K562 (cell line): ENCODE results near the gene ENTPD3. TPM values are rescaled to one million over a fixed set of nuclear protein-coding genes. Genes with fewer than 3 reads are reported as not detected.
A peak's percentile ranks its signal among the peaks of the same experiment; 100 is the strongest.

Experiments
- CREM ChIP-seq: IDR thresholded peaks from 2 replicates; pipeline ENCODE4 v1.6.1; 2014; ENCODE audit warnings: antibody characterized with exemption, low read depth
- FOXJ2 ChIP-seq: fragments of 200-800 bp; sonication (Bioruptor generic); IDR thresholded peaks from 2 replicates; pipeline ENCODE4 v1.6.1; 2016; ENCODE audit warnings: missing genetic modification characterization, missing compliant biosample characterization
- HNRNPH1 ChIP-seq: fragments of 200-400 bp; formaldehyde crosslinking; optimal IDR thresholded peaks from 2 replicates; pipeline ENCODE3; 2017; ENCODE audit warnings: low read depth, mild to moderate bottlenecking, low read length, moderate library complexity
- SAFB ChIP-seq: fragments of 200-400 bp; formaldehyde crosslinking; IDR thresholded peaks from 2 replicates; pipeline ENCODE4 v1.6.1; 2017; ENCODE audit warnings: low read depth, low read length, borderline replicate concordance
- SAFB2 ChIP-seq: fragments of 200-400 bp; formaldehyde crosslinking; IDR thresholded peaks from 2 replicates; pipeline ENCODE4 v1.6.1; 2018; ENCODE audit warnings: borderline replicate concordance, low read length, low read depth, moderate library complexity; ENCODE audit not compliant: severe bottlenecking
- SMARCA5 ChIP-seq: fragments of 450-650 bp; IDR thresholded peaks from 2 replicates; pipeline ENCODE4 v1.6.1; 2016
- ZNF146 ChIP-seq: IDR thresholded peaks from one replicate; pipeline ENCODE4 v1.6.1; 2018; ENCODE audit warnings: missing compliant biosample characterization; ENCODE audit not compliant: unreplicated experiment
- ZNF3 ChIP-seq: fragments of 250-450 bp; sonication (Bioruptor Pico); IDR thresholded peaks from 2 replicates; pipeline ENCODE4 v1.5.0; 2021; ENCODE audit warnings: mild to moderate bottlenecking, moderate library complexity
- polyA plus RNA-seq, 8 experiments: library from polyadenylated mRNA; depleted of rRNA in 4 of 8; stranded (reverse) in 5 of 8; unstranded in 3 of 8; fragments of >200 nt; fragmentation: Nextera tagmentation in 2 of 8; fragmentation: Illumina TruSeq in 1 of 8; extraction: Ambion mirVana in 2 of 8; extraction: Trizol in 1 of 8; gene quantifications; 2 replicates each; pipeline versions ENCODE4 v1.2.1 to v1.2.3, GENCODE V29; 2011 to 2014; ENCODE audit warnings: inconsistent platforms in 1 of 8, missing spikeins in 1 of 8
- total RNA-seq, 7 experiments: library from RNA; depleted of rRNA in 6 of 7; stranded (reverse); fragments of >200 nt in 6 of 7; fragmentation: Illumina TruSeq in 2 of 7; extraction: Trizol in 2 of 7; gene quantifications; 2 replicates each; pipeline versions ENCODE4 v1.2.1 to v1.2.3, GENCODE V29; 2011 to 2021; ENCODE audit warnings: low replicate concordance in 1 of 7
- TF ChIP-seq, protein P1 (sequence below): fragments of 450-650 bp; IDR thresholded peaks from 2 replicates; pipeline ENCODE4 v1.6.1; 2016; ENCODE audit warnings: mild to moderate bottlenecking, moderate library complexity
- TF ChIP-seq, protein P2 (sequence below): fragments of 250-450 bp; sonication (Bioruptor Pico); IDR thresholded peaks from 2 replicates; pipeline ENCODE4 v1.5.1; 2021; ENCODE audit warnings: mild to moderate bottlenecking
- TF ChIP-seq, protein P3 (sequence below): fragments of 250-450 bp; sonication (Bioruptor Pico); IDR thresholded peaks from 2 replicates; pipeline ENCODE4 v1.9.0; 2021; ENCODE audit warnings: mild to moderate bottlenecking
- TF ChIP-seq, protein P4 (sequence below): fragments of 250-450 bp; sonication (Bioruptor Pico); IDR thresholded peaks from 2 replicates; pipeline ENCODE4 v1.8.0; 2022; ENCODE audit warnings: moderate library complexity, mild to moderate bottlenecking, inconsistent platforms
- TF ChIP-seq, protein P5 (sequence below): sonication (generic); formaldehyde crosslinking; IDR thresholded peaks from 2 replicates; pipeline ENCODE4 v1.8.1; 2023; ENCODE audit warnings: mild to moderate bottlenecking, missing genetic modification reagents

Gene ENTPD3
- total and polyA plus RNA-seq, 9 of the 15 experiments (the other 6 are each of a cell fraction or from before 2014, with no cell fraction given) = 0.23 to 2.1 (median 0.58) TPM

DNA sequence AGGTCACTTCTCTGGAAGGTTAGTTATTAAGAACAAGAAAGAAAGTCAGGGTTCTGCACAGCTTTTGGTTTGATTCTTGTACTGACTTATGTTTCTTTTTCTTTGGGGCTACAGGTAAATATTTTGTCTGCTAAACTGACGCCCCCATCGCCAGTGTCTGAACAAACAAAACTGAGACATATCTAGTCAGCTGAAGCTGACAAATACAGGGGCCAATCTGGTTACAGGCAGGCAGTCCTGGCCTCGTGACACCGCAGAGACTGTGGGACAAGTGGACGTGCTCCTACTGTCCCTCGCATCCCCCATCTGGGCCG is 65.5 kb downstream of the ENTPD3 start (continued):
- TF ChIP-seq ZNF146 (CRISPR knock-in tag) (no peak), FOXJ2 (tag) (no peak), ZNF3 (no peak), SAFB2 (no peak), HNRNPH1 (no peak), SMARCA5 (no peak), CREM (no peak), SAFB (no peak)
- TF ChIP-seq, protein P1, sequence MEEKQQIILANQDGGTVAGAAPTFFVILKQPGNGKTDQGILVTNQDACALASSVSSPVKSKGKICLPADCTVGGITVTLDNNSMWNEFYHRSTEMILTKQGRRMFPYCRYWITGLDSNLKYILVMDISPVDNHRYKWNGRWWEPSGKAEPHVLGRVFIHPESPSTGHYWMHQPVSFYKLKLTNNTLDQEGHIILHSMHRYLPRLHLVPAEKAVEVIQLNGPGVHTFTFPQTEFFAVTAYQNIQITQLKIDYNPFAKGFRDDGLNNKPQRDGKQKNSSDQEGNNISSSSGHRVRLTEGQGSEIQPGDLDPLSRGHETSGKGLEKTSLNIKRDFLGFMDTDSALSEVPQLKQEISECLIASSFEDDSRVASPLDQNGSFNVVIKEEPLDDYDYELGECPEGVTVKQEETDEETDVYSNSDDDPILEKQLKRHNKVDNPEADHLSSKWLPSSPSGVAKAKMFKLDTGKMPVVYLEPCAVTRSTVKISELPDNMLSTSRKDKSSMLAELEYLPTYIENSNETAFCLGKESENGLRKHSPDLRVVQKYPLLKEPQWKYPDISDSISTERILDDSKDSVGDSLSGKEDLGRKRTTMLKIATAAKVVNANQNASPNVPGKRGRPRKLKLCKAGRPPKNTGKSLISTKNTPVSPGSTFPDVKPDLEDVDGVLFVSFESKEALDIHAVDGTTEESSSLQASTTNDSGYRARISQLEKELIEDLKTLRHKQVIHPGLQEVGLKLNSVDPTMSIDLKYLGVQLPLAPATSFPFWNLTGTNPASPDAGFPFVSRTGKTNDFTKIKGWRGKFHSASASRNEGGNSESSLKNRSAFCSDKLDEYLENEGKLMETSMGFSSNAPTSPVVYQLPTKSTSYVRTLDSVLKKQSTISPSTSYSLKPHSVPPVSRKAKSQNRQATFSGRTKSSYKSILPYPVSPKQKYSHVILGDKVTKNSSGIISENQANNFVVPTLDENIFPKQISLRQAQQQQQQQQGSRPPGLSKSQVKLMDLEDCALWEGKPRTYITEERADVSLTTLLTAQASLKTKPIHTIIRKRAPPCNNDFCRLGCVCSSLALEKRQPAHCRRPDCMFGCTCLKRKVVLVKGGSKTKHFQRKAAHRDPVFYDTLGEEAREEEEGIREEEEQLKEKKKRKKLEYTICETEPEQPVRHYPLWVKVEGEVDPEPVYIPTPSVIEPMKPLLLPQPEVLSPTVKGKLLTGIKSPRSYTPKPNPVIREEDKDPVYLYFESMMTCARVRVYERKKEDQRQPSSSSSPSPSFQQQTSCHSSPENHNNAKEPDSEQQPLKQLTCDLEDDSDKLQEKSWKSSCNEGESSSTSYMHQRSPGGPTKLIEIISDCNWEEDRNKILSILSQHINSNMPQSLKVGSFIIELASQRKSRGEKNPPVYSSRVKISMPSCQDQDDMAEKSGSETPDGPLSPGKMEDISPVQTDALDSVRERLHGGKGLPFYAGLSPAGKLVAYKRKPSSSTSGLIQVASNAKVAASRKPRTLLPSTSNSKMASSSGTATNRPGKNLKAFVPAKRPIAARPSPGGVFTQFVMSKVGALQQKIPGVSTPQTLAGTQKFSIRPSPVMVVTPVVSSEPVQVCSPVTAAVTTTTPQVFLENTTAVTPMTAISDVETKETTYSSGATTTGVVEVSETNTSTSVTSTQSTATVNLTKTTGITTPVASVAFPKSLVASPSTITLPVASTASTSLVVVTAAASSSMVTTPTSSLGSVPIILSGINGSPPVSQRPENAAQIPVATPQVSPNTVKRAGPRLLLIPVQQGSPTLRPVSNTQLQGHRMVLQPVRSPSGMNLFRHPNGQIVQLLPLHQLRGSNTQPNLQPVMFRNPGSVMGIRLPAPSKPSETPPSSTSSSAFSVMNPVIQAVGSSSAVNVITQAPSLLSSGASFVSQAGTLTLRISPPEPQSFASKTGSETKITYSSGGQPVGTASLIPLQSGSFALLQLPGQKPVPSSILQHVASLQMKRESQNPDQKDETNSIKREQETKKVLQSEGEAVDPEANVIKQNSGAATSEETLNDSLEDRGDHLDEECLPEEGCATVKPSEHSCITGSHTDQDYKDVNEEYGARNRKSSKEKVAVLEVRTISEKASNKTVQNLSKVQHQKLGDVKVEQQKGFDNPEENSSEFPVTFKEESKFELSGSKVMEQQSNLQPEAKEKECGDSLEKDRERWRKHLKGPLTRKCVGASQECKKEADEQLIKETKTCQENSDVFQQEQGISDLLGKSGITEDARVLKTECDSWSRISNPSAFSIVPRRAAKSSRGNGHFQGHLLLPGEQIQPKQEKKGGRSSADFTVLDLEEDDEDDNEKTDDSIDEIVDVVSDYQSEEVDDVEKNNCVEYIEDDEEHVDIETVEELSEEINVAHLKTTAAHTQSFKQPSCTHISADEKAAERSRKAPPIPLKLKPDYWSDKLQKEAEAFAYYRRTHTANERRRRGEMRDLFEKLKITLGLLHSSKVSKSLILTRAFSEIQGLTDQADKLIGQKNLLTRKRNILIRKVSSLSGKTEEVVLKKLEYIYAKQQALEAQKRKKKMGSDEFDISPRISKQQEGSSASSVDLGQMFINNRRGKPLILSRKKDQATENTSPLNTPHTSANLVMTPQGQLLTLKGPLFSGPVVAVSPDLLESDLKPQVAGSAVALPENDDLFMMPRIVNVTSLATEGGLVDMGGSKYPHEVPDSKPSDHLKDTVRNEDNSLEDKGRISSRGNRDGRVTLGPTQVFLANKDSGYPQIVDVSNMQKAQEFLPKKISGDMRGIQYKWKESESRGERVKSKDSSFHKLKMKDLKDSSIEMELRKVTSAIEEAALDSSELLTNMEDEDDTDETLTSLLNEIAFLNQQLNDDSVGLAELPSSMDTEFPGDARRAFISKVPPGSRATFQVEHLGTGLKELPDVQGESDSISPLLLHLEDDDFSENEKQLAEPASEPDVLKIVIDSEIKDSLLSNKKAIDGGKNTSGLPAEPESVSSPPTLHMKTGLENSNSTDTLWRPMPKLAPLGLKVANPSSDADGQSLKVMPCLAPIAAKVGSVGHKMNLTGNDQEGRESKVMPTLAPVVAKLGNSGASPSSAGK = peak; percentile 42
- TF ChIP-seq, protein P2, sequence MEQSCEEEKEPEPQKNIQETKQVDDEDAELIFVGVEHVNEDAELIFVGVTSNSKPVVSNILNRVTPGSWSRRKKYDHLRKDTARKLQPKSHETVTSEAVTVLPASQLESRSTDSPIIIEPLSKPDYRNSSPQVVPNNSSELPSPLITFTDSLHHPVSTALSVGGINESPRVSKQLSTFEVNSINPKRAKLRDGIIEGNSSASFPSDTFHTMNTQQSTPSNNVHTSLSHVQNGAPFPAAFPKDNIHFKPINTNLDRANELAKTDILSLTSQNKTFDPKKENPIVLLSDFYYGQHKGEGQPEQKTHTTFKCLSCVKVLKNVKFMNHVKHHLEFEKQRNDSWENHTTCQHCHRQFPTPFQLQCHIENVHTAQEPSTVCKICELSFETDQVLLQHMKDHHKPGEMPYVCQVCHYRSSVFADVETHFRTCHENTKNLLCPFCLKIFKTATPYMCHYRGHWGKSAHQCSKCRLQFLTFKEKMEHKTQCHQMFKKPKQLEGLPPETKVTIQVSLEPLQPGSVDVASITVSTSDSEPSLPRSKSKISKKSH (CRISPR knock-in tag) = no peak
- TF ChIP-seq, protein P3, sequence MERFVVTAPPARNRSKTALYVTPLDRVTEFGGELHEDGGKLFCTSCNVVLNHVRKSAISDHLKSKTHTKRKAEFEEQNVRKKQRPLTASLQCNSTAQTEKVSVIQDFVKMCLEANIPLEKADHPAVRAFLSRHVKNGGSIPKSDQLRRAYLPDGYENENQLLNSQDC (CRISPR knock-in tag) = no peak
- TF ChIP-seq, protein P4, sequence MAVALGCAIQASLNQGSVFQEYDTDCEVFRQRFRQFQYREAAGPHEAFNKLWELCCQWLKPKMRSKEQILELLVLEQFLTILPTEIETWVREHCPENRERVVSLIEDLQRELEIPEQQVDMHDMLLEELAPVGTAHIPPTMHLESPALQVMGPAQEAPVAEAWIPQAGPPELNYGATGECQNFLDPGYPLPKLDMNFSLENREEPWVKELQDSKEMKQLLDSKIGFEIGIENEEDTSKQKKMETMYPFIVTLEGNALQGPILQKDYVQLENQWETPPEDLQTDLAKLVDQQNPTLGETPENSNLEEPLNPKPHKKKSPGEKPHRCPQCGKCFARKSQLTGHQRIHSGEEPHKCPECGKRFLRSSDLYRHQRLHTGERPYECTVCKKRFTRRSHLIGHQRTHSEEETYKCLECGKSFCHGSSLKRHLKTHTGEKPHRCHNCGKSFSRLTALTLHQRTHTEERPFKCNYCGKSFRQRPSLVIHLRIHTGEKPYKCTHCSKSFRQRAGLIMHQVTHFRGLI (CRISPR knock-in tag) = no peak
- TF ChIP-seq, protein P5, sequence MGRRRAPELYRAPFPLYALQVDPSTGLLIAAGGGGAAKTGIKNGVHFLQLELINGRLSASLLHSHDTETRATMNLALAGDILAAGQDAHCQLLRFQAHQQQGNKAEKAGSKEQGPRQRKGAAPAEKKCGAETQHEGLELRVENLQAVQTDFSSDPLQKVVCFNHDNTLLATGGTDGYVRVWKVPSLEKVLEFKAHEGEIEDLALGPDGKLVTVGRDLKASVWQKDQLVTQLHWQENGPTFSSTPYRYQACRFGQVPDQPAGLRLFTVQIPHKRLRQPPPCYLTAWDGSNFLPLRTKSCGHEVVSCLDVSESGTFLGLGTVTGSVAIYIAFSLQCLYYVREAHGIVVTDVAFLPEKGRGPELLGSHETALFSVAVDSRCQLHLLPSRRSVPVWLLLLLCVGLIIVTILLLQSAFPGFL = peak; percentile 86; the same call in 1 of the 2 replicates
